ENCODE results near the gene RABGGTB. TPM values are rescaled to one million over a fixed set of nuclear protein-coding genes. Genes with fewer than 3 reads are reported as not detected.
"Not testable (repeated sequence)": the region's sequence is repeated elsewhere in the genome, so short reads cannot be mapped to it uniquely, and the experiment has no call there.

The RABGGTB gene
- 10 to 100 TPM; 71.4 to 83.2 (median 73.2) TPM for total RNA-seq (2021; fragmentation: NEBNext Ultra II Directional; extraction: Animal tissue kit (Norgen Biotek cat#: 25700))
- long read RNA-seq, transcript RABGGTB-201 (9 exons, 1,496 nt), result major isoform, 72 of 104 reads
- long read RNA-seq, partial matches to known transcripts, result 18 of 104 reads
- long read RNA-seq, other reads (novel, unspliced or antisense), result 12 of 104 reads

DNA sequence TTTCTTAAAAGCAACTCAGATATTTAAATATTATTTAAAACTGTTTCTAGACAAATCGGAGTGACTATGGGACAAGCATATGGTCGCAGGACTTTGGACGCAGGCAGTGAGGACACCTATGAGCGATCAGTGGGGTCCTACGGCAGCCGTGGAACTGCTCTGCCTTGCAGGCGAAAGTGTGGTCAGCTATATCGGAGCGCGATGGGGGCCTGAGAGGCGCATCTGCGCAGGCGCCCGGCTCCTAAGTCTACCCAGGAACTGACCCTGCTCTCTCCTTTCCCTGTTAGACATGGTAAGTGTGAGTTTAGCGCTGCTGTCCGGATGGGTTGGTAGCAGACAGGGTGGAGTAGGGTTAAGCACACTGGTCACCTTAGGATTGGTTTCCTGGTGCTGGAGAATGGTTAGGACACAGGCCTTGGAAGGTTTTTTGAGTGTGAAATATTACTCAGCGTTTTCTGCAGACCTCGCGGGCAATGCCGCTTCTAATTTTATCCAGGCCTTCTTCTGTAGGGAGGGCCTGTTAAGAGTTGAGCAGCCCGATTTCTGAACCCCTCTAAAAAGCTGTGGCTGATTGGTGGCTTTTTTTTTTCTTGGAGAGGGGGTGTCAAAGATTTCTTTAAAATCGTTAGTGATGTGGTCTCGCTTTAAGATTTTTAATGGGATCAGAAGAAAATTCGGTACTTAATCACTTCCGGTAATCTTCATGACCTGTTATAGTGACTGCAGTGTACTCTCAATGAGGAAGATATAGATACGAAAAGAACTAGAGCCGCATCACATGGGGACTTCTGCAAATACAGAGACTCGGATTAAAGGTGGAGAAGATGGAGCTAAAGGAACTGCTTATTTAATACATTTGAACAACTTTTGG, at the start of gene RABGGTB:
TSS of gene RABGGTB (plus strand) at position 274 of the 871 bp plus-strand sequence. CDS start at position 290, 16 bp downstream.
- peaks cover 48% of the 10 kb centered on the region for H3K36me3 Mint-ChIP-seq (ENCODE audit: low read depth)
- peaks cover 37% of the 10 kb centered on the region for H3K4me1 Mint-ChIP-seq (ENCODE audit: low read depth)
- peak within 1 kb of the TSS; percentile 95 for H3K27ac Mint-ChIP-seq
- H3K27me3 Mint-ChIP-seq (ENCODE audit: insufficient read depth), result peaks cover 2% of the 10 kb centered on the region
- TF ChIP-seq, protein P1, sequence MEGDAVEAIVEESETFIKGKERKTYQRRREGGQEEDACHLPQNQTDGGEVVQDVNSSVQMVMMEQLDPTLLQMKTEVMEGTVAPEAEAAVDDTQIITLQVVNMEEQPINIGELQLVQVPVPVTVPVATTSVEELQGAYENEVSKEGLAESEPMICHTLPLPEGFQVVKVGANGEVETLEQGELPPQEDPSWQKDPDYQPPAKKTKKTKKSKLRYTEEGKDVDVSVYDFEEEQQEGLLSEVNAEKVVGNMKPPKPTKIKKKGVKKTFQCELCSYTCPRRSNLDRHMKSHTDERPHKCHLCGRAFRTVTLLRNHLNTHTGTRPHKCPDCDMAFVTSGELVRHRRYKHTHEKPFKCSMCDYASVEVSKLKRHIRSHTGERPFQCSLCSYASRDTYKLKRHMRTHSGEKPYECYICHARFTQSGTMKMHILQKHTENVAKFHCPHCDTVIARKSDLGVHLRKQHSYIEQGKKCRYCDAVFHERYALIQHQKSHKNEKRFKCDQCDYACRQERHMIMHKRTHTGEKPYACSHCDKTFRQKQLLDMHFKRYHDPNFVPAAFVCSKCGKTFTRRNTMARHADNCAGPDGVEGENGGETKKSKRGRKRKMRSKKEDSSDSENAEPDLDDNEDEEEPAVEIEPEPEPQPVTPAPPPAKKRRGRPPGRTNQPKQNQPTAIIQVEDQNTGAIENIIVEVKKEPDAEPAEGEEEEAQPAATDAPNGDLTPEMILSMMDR (IDR thresholded peaks at IDR 0.05), result no peak
- DNase-seq, result peak; percentile 94
- no peaks in the 10 kb centered on the region for H3K9me3 Mint-ChIP-seq
- peak within 1 kb of the TSS; percentile 97 for H3K4me3 Mint-ChIP-seq

DNA sequence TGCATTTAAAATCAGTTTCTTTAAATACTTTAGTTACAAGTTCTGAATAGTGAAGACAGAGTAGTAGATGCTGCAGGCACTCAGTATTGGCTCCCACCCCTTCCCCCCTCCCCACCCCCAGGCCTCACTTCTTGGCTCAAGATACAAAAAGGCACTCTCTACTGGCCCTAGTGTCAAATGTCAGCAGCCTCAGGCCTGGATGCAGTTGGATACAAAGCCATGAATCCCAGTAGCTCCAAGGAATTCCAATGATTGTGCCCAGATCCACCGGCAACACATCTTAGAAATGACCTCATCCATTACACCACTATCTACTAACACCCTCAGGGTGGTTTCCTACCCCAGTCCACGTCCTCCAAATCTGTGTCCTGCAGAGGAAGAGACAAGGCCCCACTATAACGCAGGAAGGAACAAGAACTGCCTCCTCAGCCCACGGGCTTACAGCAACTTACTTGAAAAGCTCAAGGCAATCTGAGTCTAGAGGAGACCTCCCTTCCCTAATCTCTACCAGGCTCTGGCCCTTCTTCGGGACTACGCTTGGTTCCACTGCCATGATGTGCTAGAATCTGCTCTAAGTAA, 43.9 kb upstream of the RABGGTB start:
- Mint-ChIP-seq H3K27ac (no peak overlapping the region), H3K27me3 (ENCODE audit: insufficient read depth) (no peaks in the 10 kb centered on the region), H3K4me1 (ENCODE audit: low read depth) (no peaks in the 10 kb centered on the region), H3K4me3 (no peak overlapping the region), H3K9me3 (no peaks in the 10 kb centered on the region), H3K36me3 (ENCODE audit: low read depth) (peaks cover 25% of the 10 kb centered on the region; the same call in 1 of the 2 replicates)
- TF ChIP-seq, protein P1 (IDR thresholded peaks at IDR 0.05), result no peak
- no peak for DNase-seq

DNA sequence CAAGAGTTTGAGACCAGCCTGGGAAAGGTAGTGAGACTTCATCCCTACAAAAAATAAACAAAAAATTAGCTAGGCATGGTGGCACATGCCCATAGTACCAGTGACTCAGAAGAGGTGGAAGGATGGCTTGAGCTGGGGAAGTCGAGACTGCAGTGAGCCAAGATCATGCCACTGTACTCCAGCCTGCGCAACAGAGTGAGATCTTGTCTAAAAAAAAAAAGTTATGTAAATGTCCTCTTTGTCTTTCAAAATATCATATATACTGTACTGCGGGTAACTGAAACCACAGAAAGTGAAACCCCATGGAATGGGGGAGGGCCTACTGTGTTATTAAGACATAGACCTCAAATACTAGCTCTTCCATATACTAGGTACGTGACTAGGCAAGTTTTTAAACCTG, 40.8 kb upstream of the RABGGTB start:
- TF ChIP-seq, protein P1 (IDR thresholded peaks at IDR 0.05), result no peak
- DNase-seq, result no peak
- no peaks in the 10 kb centered on the region for H3K9me3 Mint-ChIP-seq

DNA sequence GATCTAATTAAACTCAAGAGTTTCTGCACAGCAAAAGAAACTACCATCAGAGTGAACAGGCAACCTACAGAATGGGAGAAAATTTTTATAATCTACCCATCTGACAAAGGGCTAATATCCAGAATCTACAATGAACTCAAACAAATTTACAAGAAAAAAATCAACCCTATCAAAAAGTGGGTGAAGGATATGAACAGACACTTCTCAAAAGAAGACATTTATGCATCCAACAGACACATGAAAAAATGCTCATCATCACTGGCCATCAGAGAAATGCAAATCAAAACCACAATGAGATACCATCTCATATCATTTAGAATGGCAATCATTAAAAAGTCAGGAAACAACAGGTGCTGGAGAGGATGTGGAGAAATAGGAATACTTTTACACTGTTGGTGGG, 28.8 kb upstream of the RABGGTB start:
- H3K4me3 Mint-ChIP-seq; DNase-seq; H3K4me1 Mint-ChIP-seq (ENCODE audit: low read depth); H3K27ac Mint-ChIP-seq; H3K27me3 Mint-ChIP-seq (ENCODE audit: insufficient read depth): not testable (repeated sequence)
- Mint-ChIP-seq H3K36me3 (ENCODE audit: low read depth) (peaks cover 61% of the 10 kb centered on the region), H3K9me3 (peaks cover 21% of the 10 kb centered on the region)

More for the DNA sequence above, 40.8 kb upstream of the RABGGTB start:
- Mint-ChIP-seq H3K4me1 (ENCODE audit: low read depth) (no peaks in the 10 kb centered on the region), H3K36me3 (ENCODE audit: low read depth) (peaks cover 18% of the 10 kb centered on the region; the same call in 1 of the 2 replicates), H3K27me3 (ENCODE audit: insufficient read depth) (no peaks in the 10 kb centered on the region), H3K27ac (no peak overlapping the region), H3K4me3 (no peak overlapping the region)

DNA sequence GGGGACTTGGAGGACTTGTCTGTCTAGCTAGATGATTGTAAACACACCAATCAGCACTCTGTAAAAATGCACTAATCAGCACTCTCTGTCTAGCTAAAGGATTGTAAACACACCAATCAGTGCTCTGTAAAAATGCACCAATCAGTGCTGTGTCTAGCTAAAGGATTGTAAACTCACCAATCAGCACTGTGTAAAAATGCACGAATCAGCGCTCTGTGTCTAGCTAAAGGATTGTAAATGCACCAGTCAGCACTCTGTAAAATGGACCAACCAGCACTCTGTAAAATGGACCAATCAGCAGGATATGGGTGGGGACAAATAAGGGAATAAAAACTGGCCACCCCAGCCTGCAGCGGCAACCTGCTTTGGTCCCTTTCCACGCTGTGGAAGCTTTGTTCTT, 27.5 kb upstream of the RABGGTB start:
- Mint-ChIP-seq H3K36me3 (ENCODE audit: low read depth) (peaks cover 52% of the 10 kb centered on the region), H3K9me3 (peaks cover 21% of the 10 kb centered on the region)
- H3K4me3 Mint-ChIP-seq; DNase-seq; H3K4me1 Mint-ChIP-seq (ENCODE audit: low read depth); H3K27me3 Mint-ChIP-seq (ENCODE audit: insufficient read depth); H3K27ac Mint-ChIP-seq: not testable (repeated sequence)

DNA sequence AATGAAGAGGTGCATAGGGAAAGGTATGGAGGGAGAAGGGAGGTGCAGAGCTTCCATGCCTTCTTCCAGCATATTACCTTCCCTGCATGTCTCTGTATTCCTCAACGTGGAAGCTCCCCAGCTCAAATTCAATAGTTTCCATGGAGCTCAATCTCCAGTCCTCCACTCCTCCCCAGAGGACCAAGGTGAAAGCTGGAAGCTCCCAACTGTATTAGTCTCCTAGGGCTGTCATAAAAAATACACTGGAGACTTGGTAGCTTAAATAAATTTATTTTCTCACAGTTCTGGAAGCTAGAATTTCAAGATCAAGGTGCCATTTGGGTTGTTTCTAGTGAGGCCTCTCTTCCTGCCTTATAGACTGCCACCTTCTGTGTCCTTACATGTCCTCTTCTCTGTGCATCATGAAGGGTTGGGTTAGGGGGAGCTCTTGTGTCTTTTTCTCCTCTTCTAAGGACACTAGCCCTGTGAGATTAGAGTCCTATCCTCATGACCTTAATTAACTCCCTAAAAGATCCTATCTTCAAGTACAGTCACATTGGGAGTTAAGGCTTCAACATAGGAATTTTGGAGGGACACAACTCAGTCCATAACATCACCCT, 21.9 kb upstream of the RABGGTB start:
- Mint-ChIP-seq H3K4me1 (ENCODE audit: low read depth) (peaks cover 49% of the 10 kb centered on the region), H3K27ac (peak overlapping the region; percentile 64), H3K4me3 (no peak overlapping the region), H3K36me3 (ENCODE audit: low read depth) (peaks cover 10% of the 10 kb centered on the region), H3K9me3 (no peaks in the 10 kb centered on the region), H3K27me3 (ENCODE audit: insufficient read depth) (no peaks in the 10 kb centered on the region; the same call in 1 of the 2 replicates)
- no peak for DNase-seq
- TF ChIP-seq, protein P1 (IDR thresholded peaks at IDR 0.05), result no peak

Measured in HFFc6 (cell line).